KMS-11 (cell line): ENCODE measurements around the gene GRAMD1C.

Source experiments
- H2AFZ ChIP-seq: fragments of 200-600 bp; sonication (generic); 2 replicates; pipeline ENCODE4 v1.6.1; 2016; ENCODE audit warnings: antibody characterized with exemption, mixed run types, low read depth
- H3K27ac ChIP-seq: fragments of 200-600 bp; sonication (generic); 2 replicates; pipeline ENCODE4 v1.6.1; 2016; ENCODE audit warnings: mild to moderate bottlenecking, mixed run types
- H3K27me3 ChIP-seq: fragments of 200-600 bp; sonication (generic); 2 replicates; pipeline ENCODE4 v1.6.1; 2017; ENCODE audit warnings: mild to moderate bottlenecking, low read depth, mixed run types, moderate library complexity; ENCODE audit not compliant: insufficient read depth
- H3K36me3 ChIP-seq: fragments of 200-600 bp; sonication (generic); 2 replicates; pipeline ENCODE4 v1.6.1; 2017; ENCODE audit warnings: mild to moderate bottlenecking, mixed run types; ENCODE audit not compliant: insufficient read depth
- H3K4me1 ChIP-seq: fragments of 200-600 bp; sonication (generic); 2 replicates; pipeline ENCODE4 v1.6.1; 2016; ENCODE audit warnings: mild to moderate bottlenecking, low read depth, mixed run types; ENCODE audit not compliant: poor library complexity, severe bottlenecking
- H3K4me2 ChIP-seq: fragments of 200-600 bp; sonication (generic); 2 replicates; pipeline ENCODE4 v1.7.0; 2016; ENCODE audit warnings: mild to moderate bottlenecking, mixed run types
- H3K4me3 ChIP-seq: fragments of 200-600 bp; sonication (generic); IDR thresholded peaks from 2 replicates; pipeline ENCODE4 v1.6.1; 2017; ENCODE audit warnings: low read depth, low read length, mixed read lengths; ENCODE audit not compliant: insufficient read depth
- H3K79me2 ChIP-seq: fragments of 200-600 bp; sonication (generic); 2 replicates; pipeline ENCODE4 v1.6.1; 2016; ENCODE audit warnings: low read depth, mixed run types; ENCODE audit not compliant: insufficient read depth
- H3K9ac ChIP-seq: fragments of 200-600 bp; sonication (generic); 2 replicates; pipeline ENCODE4 v1.6.1; 2016; ENCODE audit warnings: mild to moderate bottlenecking, mixed run types
- H4K20me1 ChIP-seq: fragments of 200-600 bp; sonication (generic); 2 replicates; pipeline ENCODE4 v1.6.1; 2016; ENCODE audit warnings: mild to moderate bottlenecking, mixed run types; ENCODE audit not compliant: insufficient read depth
- CTCF ChIP-seq: fragments of 200-600 bp; sonication (generic); conservative IDR thresholded peaks from 2 replicates; pipeline ENCODE4 v1.6.1; 2017; ENCODE audit warnings: low read depth, mild to moderate bottlenecking, antibody characterized with exemption, low read length, moderate library complexity, mixed read lengths

GRAMD1C gene

GRCh38 chr3:113948015-113948917 is 109.7 kb downstream of the GRAMD1C start:
- H3K4me2 ChIP-seq = peak overlapping the region; percentile 57
- H3K79me2 ChIP-seq = no peaks in the 10 kb centered on the region
- H3K27me3 ChIP-seq = no peaks in the 10 kb centered on the region
- peak overlapping the region; percentile 42; the same call in 1 of the 2 replicates for H3K9ac ChIP-seq
- no peak for TF ChIP-seq CTCF
- H3K4me1 ChIP-seq = peaks cover 23% of the 10 kb centered on the region
- H4K20me1 ChIP-seq = no peaks in the 10 kb centered on the region
- no peak overlapping the region for H3K27ac ChIP-seq
- H2AFZ ChIP-seq = peak overlapping the region; percentile 88
- peak overlapping the region; percentile 90 for H3K4me3 ChIP-seq
- no peaks in the 10 kb centered on the region for H3K36me3 ChIP-seq

DNA sequence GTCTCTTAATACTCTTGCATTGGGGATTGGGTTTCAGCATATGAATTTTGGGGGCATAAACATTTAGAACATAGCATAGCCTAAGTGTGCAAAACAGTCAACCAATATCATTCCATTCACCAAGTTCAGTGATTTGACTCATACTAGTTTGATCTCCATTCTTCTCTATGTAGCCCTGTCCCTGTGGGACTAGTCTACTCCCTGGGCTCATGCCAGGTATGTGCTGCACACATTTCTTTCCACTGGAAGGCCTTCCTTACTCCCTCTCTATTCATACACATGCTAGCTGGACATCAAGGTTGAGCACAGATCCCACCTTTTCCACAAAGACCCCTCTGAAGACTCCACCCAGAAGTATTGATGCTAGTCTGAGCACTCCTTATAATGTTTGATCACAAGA is 114.3 kb downstream of the GRAMD1C start:
- no peaks in the 10 kb centered on the region for H3K36me3 ChIP-seq
- no peak overlapping the region for H2AFZ ChIP-seq

DNA sequence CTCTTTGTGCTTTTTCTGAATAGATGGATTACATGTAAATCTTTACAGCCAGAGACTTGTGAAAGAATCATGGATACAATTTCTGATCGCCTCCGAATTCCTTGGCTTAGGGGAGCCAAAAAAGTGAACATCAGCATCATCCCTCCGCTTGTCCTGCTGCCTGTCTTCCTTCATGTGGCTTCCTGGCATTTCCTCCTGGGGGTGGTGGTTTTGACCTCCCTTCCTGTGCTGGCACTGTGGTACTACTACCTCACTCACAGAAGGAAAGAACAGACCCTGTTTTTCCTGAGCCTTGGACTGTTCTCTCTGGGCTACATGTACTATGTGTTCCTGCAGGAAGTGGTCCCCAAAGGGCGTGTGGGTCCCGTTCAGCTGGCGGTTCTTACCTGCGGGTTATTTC is 115.1 kb downstream of the GRAMD1C start:
- no peak for TF ChIP-seq CTCF
- Histone ChIP-seq H3K9ac (no peak overlapping the region), H3K27ac (no peak overlapping the region), H3K4me3 (no peak overlapping the region), H3K27me3 (no peaks in the 10 kb centered on the region), H3K4me2 (no peak overlapping the region), H3K36me3 (no peaks in the 10 kb centered on the region), H4K20me1 (no peaks in the 10 kb centered on the region), H3K79me2 (no peaks in the 10 kb centered on the region), H3K4me1 (peaks cover 8% of the 10 kb centered on the region), H2AFZ (no peak overlapping the region)

More for the DNA sequence above, 114.3 kb downstream of the GRAMD1C start:
- no peaks in the 10 kb centered on the region for H4K20me1 ChIP-seq
- TF ChIP-seq CTCF = no peak
- no peak overlapping the region for H3K27ac ChIP-seq
- H3K9ac ChIP-seq = no peak overlapping the region
- H3K27me3 ChIP-seq = no peaks in the 10 kb centered on the region
- peaks cover 10% of the 10 kb centered on the region for H3K4me1 ChIP-seq
- no peak overlapping the region for H3K4me3 ChIP-seq
- H3K79me2 ChIP-seq = no peaks in the 10 kb centered on the region
- no peak overlapping the region for H3K4me2 ChIP-seq

DNA sequence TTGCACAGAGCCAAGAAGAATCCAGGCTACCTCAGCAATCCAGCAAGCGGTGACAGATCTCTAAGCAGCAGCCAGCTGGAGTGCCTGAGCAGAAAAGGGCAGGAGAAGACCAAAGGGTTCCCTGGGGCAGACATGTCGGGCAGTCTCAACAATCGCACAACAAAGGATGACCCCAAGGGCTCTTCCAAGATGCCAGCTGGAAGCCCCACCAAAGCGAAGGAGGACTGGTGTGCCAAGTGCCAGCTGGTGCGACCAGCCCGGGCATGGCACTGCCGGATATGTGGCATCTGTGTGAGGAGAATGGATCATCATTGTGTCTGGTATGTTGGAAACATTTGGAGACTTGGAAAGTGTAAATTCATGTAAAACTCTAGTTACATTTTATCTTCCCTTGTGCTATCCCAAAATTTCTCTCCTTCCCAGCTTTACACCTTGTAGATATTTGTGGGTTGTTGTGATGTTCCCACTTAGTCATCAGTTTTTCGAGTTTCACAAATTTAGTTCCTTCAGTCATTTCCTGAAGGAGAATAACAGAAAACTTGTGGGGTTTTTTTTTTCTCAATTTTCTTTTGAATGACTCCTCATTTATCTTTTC is 115.6 kb downstream of the GRAMD1C start:
- H4K20me1 ChIP-seq = no peaks in the 10 kb centered on the region
- no peaks in the 10 kb centered on the region for H3K79me2 ChIP-seq
- H3K27me3 ChIP-seq = no peaks in the 10 kb centered on the region
- H2AFZ ChIP-seq = no peak overlapping the region
- H3K36me3 ChIP-seq = no peaks in the 10 kb centered on the region
- no peak overlapping the region for H3K27ac ChIP-seq
- H3K4me2 ChIP-seq = no peak overlapping the region
- peaks cover 3% of the 10 kb centered on the region for H3K4me1 ChIP-seq
- TF ChIP-seq CTCF = no peak
- no peak overlapping the region for H3K9ac ChIP-seq
- H3K4me3 ChIP-seq = no peak overlapping the region
